K562 (cell line): ENCODE data around the gene MGRN1. TPM values are rescaled to one million over a fixed set of nuclear protein-coding genes. Genes with fewer than 3 reads are reported as not detected.

ENCODE experiments used
- ATAC-seq: fragments of 200-7000 bp; cut with Tn5 transposase; 3 replicates; pipeline ENCODE4 v1.9.1; 2020; ENCODE audit warnings: moderate library complexity
- BruUV-seq: library from RNA; stranded (reverse); fragments of 400-500 nt; replicated peaks from 2 replicates; lab custom pipeline; 2021; lab: Mats Ljungman, UMichigan
- CTCF ChIA-PET: fragments of 300-600 bp; formaldehyde crosslinking; extraction: SDS; loops from one replicate; lab custom pipeline; 2021; ENCODE audit warnings: low intra/inter-chr PET ratio; lab: Yijun Ruan, JAX
- POLR2A ChIA-PET: fragments of 300-600, 350-650 bp; sonication (Branson Sonifier 250); formaldehyde crosslinking; extraction: SDS; loops from one replicate; lab custom pipeline; 2021; ENCODE audit warnings: antibody characterized with exemption, inconsistent platforms; lab: Yijun Ruan, JAX
- DNase-seq, 4 experiments: peaks; one replicate each; pipeline versions ENCODE4 v3.0.0 to v3.0.0-alpha.2; 2011 to 2018; ENCODE audit warnings: low spot score in 3 of 4, mixed read lengths in 3 of 4; ENCODE audit errors: extremely low read depth in 1 of 4
- FAIRE-seq: peaks from 2 replicates; lab custom pipeline; 2011; peaks lifted over from hg19 to GRCh38; lab: Jason Lieb, UNC
- H2AFZ ChIP-seq: 2 replicates; pipeline ENCODE4 v1.6.0; 2011; ENCODE audit warnings: low read depth, low read length, control low read depth, inconsistent platforms
- H3K27ac ChIP-seq: fragments of 200-600 bp; 3 replicates; pipeline ENCODE4 v1.8.0; 2011; ENCODE audit warnings: low read depth, mild to moderate bottlenecking, control low read depth, inconsistent platforms, low read length, moderate library complexity, mixed read lengths; ENCODE audit errors: extremely low read depth
- H3K27me3 ChIP-seq, 2 experiments: fragments of 300-600 bp in 1 of 2; 2 replicates in 1 of 2; 3 replicates in 1 of 2; pipeline versions ENCODE4 v1.6.0 to v1.8.0; 2011; ENCODE audit warnings: inconsistent platforms in 2 of 2, low read length in 2 of 2, mild to moderate bottlenecking in 1 of 2, mixed read lengths in 1 of 2, moderate library complexity in 1 of 2; ENCODE audit not compliant: control insufficient read depth in 2 of 2, insufficient read depth in 2 of 2
- H3K36me3 ChIP-seq: fragments of 300-600 bp; 3 replicates; pipeline ENCODE4 v1.8.0; 2011; ENCODE audit warnings: mild to moderate bottlenecking, low read length, inconsistent platforms; ENCODE audit not compliant: control insufficient read depth, insufficient read depth
- H3K4me1 ChIP-seq, 2 experiments: fragments of 200-600 bp in 1 of 2; replicated peaks in 1 of 2; 2 replicates in 1 of 2; 3 replicates in 1 of 2; pipeline versions ENCODE4 v1.5.1 to v1.8.0; 2011; ENCODE audit warnings: inconsistent platforms in 2 of 2, low read length in 2 of 2, mild to moderate bottlenecking in 1 of 2, mixed read lengths in 1 of 2, moderate library complexity in 1 of 2; ENCODE audit not compliant: control insufficient read depth in 2 of 2, insufficient read depth in 2 of 2
- H3K4me2 ChIP-seq: 2 replicates; pipeline ENCODE4 v1.6.1; 2011; ENCODE audit warnings: low read length, control low read depth, inconsistent platforms, mixed read lengths; ENCODE audit not compliant: insufficient read depth
- H3K4me3 ChIP-seq: fragments of 200-600 bp; sonication (generic), shearing (Covaris generic); 2 replicates; pipeline ENCODE4 v1.5.1; 2016; ENCODE audit warnings: control low read depth, inconsistent platforms
- H3K79me2 ChIP-seq: fragments of 200-600 bp; 3 replicates; pipeline ENCODE4 v1.8.0; 2011; ENCODE audit warnings: low read length, inconsistent platforms; ENCODE audit not compliant: control insufficient read depth, insufficient read depth
- H3K9ac ChIP-seq, 2 experiments: 2 replicates each; pipeline versions ENCODE4 v1.6.0 to v1.6.1; 2011; ENCODE audit warnings: low read depth in 2 of 2, low read length in 2 of 2, control low read depth in 1 of 2, inconsistent platforms in 1 of 2, mild to moderate bottlenecking in 1 of 2, mixed read lengths in 1 of 2; ENCODE audit not compliant: insufficient read depth in 1 of 2
- H3K9me1 ChIP-seq: one replicate; pipeline ENCODE4 v1.6.0; 2011; ENCODE audit warnings: inconsistent platforms, mild to moderate bottlenecking, low read length, moderate library complexity; ENCODE audit not compliant: control insufficient read depth, insufficient read depth
- H3K9me3 ChIP-seq: replicated peaks from 2 replicates; pipeline ENCODE4 v1.5.1; 2011; ENCODE audit warnings: low read depth, low read length, inconsistent platforms; ENCODE audit not compliant: control insufficient read depth, insufficient read depth
- H4K20me1 ChIP-seq: replicated peaks from 2 replicates; pipeline ENCODE4 v1.6.1; 2011; ENCODE audit warnings: low read length, inconsistent platforms, mixed read lengths; ENCODE audit not compliant: control insufficient read depth, insufficient read depth
- EGR1 ChIP-seq: fragments of 450-650 bp; conservative IDR thresholded peaks from 2 replicates; pipeline ENCODE4 v1.6.1; 2017; ENCODE audit warnings: mild to moderate bottlenecking
- MCM3 ChIP-seq: fragments of 450-650 bp; IDR thresholded peaks from 2 replicates; pipeline ENCODE4 v1.6.1; 2016
- NCOA4 ChIP-seq: fragments of 450-650 bp; IDR thresholded peaks from 2 replicates; pipeline ENCODE4 v1.6.1; 2018; ENCODE audit warnings: mild to moderate bottlenecking; ENCODE audit not compliant: partially characterized antibody
- NFE2L1 ChIP-seq: fragments of 450-650 bp; IDR thresholded peaks from 2 replicates; pipeline ENCODE4 v1.6.1; 2016; ENCODE audit warnings: missing genetic modification characterization, low read depth, mild to moderate bottlenecking, missing compliant biosample characterization, moderate library complexity, borderline replicate concordance
- PHTF2 ChIP-seq: fragments of 250-450 bp; sonication (Bioruptor Pico); IDR thresholded peaks from 2 replicates; pipeline ENCODE4 v1.5.0; 2021; ENCODE audit warnings: mild to moderate bottlenecking
- SMAD1 ChIP-seq: fragments of 150-350 bp; IDR thresholded peaks from 2 replicates; pipeline ENCODE4 v1.6.1; 2014; ENCODE audit warnings: low read length, low read depth; ENCODE audit not compliant: partially characterized antibody
- ZNF232 ChIP-seq: sonication (generic); formaldehyde crosslinking; IDR thresholded peaks from 2 replicates; pipeline ENCODE4 v1.8.0; 2022; ENCODE audit warnings: mild to moderate bottlenecking, missing genetic modification reagents
- WGBS: fragments of 100-300 bp; shearing (Covaris generic); methylation state at CpG from one replicate; pipeline ENCODE4 v1.1.6; 2016; ENCODE audit warnings: low coverage, mixed read lengths; ENCODE audit not compliant: insufficient coverage; ENCODE audit errors: missing lambda C conversion rate; 5-methylcytosine and 5-hydroxymethylcytosine counted together
- in situ Hi-C: fragments of 300-500 bp; cut with MboI; formaldehyde crosslinking; loops from 4 replicates; pipeline ENCODE4 v1.15.0; 2018; ENCODE audit warnings: inconsistent platforms, mixed read lengths
- intact Hi-C: fragments of 100-400 bp; cut with micrococcal nuclease; formaldehyde crosslinking; loops from 2 replicates; pipeline ENCODE4 v1.14.2; 2022
- polyA plus RNA-seq, 8 experiments: library from polyadenylated mRNA; depleted of rRNA in 4 of 8; stranded (reverse) in 5 of 8; unstranded in 3 of 8; fragments of >200 nt; fragmentation: Nextera tagmentation in 2 of 8; fragmentation: Illumina TruSeq in 1 of 8; extraction: Ambion mirVana in 2 of 8; extraction: Trizol in 1 of 8; gene quantifications; 2 replicates each; pipeline versions ENCODE4 v1.2.1 to v1.2.3, GENCODE V29; 2011 to 2014; ENCODE audit warnings: inconsistent platforms in 1 of 8, missing spikeins in 1 of 8
- total RNA-seq, 7 experiments: library from RNA; depleted of rRNA in 6 of 7; stranded (reverse); fragments of >200 nt in 6 of 7; fragmentation: Illumina TruSeq in 2 of 7; extraction: Trizol in 2 of 7; gene quantifications; 2 replicates each; pipeline versions ENCODE4 v1.2.1 to v1.2.3, GENCODE V29; 2011 to 2021; ENCODE audit warnings: low replicate concordance in 1 of 7

The MGRN1 gene
- total and polyA plus RNA-seq, 9 of the 15 experiments (the other 6 are each of a cell fraction or from before 2014, with no cell fraction given): 0.15 to 37.9 (median 6.0) TPM

DNA sequence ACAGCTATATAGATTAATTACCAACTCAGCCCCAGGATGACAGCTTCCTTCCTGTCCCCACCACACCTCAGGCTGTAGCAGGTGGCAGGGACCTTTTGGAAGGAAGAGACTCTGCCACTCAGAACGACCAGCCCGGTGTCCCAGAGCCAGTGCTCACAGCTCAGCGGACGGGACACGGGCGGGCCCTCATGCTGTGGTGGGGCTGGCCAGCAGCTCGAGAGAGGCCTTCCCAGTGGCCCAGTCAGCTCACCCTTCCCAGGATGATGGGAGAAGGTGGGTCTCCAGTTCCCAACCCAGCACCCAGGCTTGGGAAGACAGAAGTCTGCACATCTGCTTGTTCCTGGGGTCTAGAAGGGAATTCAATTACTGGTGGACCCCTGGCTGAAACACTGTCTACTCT lies 79.3 kb downstream of the MGRN1 start (continued):
- no peak for TF ChIP-seq SMAD1
- TF ChIP-seq PHTF2 (CRISPR knock-in tag): no peak

DNA sequence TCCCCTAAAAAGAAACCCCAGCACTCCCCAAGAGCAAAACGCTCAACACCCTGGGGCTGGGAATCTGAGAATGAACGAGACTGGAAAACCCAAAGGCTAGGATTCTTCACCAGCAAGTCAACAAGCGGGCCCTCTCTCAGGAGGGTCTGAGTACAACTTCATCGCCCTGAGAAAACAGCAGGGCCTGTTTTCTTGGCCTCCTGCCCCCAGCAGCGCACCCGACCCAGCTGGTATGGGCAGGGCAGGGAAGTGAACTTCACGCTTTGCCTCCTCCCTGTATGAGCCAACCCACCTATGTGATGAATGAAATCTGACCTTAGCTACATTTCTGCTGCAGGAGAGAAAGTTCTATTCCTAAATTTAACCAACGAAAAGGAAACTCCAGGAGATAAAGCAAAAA lies 79.9 kb downstream of the MGRN1 start:
- Histone ChIP-seq H3K9ac (no peak overlapping the region), H3K79me2 (no peaks in the 10 kb centered on the region), H3K4me1 (peaks cover 3 to 6% of the 10 kb centered on the region in 2 experiments; a peak in 2 of 5 replicates), H3K4me2 (no peak overlapping the region), H2AFZ (no peak overlapping the region), H3K27me3 (no peaks in the 10 kb centered on the region), H3K9me3 (no peaks in the 10 kb centered on the region), H3K4me3 (no peak overlapping the region), H3K36me3 (peaks cover 74% of the 10 kb centered on the region; the same call in 2 of the 3 replicates), H4K20me1 (no peaks in the 10 kb centered on the region), H3K27ac (no peak overlapping the region)
- 84% methylated on average over 7 of the region's 8 CpGs for WGBS
- DNase-seq: no peak
- BruUV-seq: no TSS peak
- CTCF ChIA-PET: no interaction called here
- POLR2A ChIA-PET: interaction anchor here (0.5 to 2.4 kb wide), 3 partner anchors 9 to 178 kb away, joined by 3 to 11 read pairs (median 3); no protein-coding TSS in a partner anchor
- in situ Hi-C loops: no loop called here
- FAIRE-seq: no peak
- intact Hi-C loops: no loop called here
- TF ChIP-seq NCOA4 (no peak), MCM3 (no peak), NFE2L1 (no peak), ZNF232 (CRISPR knock-in tag) (no peak), EGR1 (no peak)
- TF ChIP-seq, all 486 proteins: peak for 0
- ATAC-seq: no peak
- H3K9me1 ChIP-seq: peaks cover 3% of the 10 kb centered on the region
